DOHH2 (cell line): ENCODE data around the gene OXLD1.
"Not testable (repeated sequence)": the region's sequence is repeated elsewhere in the genome, so short reads cannot be mapped to it uniquely, and the experiment has no call there.

ENCODE experiments used
- H3F3A ChIP-seq: fragments of 200-600 bp; sonication (generic), shearing (Covaris generic); 2 replicates; pipeline ENCODE4 v1.6.0; 2016; ENCODE audit warnings: antibody characterized with exemption, mild to moderate bottlenecking; ENCODE audit not compliant: control insufficient read depth, insufficient read depth
- H3K27ac ChIP-seq: fragments of 200-600 bp; sonication (generic); 2 replicates; pipeline ENCODE4 v1.5.1; 2014; ENCODE audit warnings: low read depth, mild to moderate bottlenecking, low read length, moderate library complexity
- H3K27me3 ChIP-seq: fragments of 200-600 bp; sonication (generic); 2 replicates; pipeline ENCODE4 v1.6.1; 2014; ENCODE audit warnings: mild to moderate bottlenecking, low read length, mixed read lengths; ENCODE audit not compliant: control insufficient read depth
- H3K36me3 ChIP-seq: fragments of 200-600 bp; sonication (generic); 2 replicates; pipeline ENCODE4 v1.6.1; 2014; ENCODE audit warnings: mild to moderate bottlenecking, low read length, moderate library complexity, mixed read lengths; ENCODE audit not compliant: control insufficient read depth
- H3K4me1 ChIP-seq: fragments of 200-600 bp; sonication (generic); 2 replicates; pipeline ENCODE4 v1.6.1; 2014; ENCODE audit warnings: mild to moderate bottlenecking, low read length, mixed read lengths; ENCODE audit not compliant: control insufficient read depth
- H3K4me2 ChIP-seq: fragments of 200-600 bp; sonication (generic); 2 replicates; pipeline ENCODE4 v1.6.0; 2014; ENCODE audit warnings: mild to moderate bottlenecking, low read length, moderate library complexity
- H3K4me3 ChIP-seq: fragments of 200-600 bp; sonication (generic); 2 replicates; pipeline ENCODE4 v1.5.1; 2014; ENCODE audit warnings: mild to moderate bottlenecking, low read length, mixed read lengths
- H3K79me2 ChIP-seq: fragments of 200-600 bp; sonication (generic); 2 replicates; pipeline ENCODE4 v1.6.1; 2014; ENCODE audit warnings: mild to moderate bottlenecking, low read length, mixed read lengths; ENCODE audit not compliant: control insufficient read depth
- H3K9me2 ChIP-seq: fragments of 200-600 bp; sonication (generic); replicated peaks from 2 replicates; pipeline ENCODE4 v1.6.1; 2014; ENCODE audit warnings: mild to moderate bottlenecking, low read length, mixed read lengths; ENCODE audit not compliant: control insufficient read depth
- H3K9me3 ChIP-seq: fragments of 200-600 bp; sonication (generic); 2 replicates; pipeline ENCODE4 v1.6.1; 2014; ENCODE audit warnings: antibody characterized with exemption, low read length, mixed read lengths; ENCODE audit not compliant: control insufficient read depth, insufficient read depth
- H4K20me1 ChIP-seq: fragments of 200-600 bp; sonication (generic); 2 replicates; pipeline ENCODE4 v1.6.0; 2014; ENCODE audit warnings: low read depth, mild to moderate bottlenecking, antibody characterized with exemption, low read length, moderate library complexity; ENCODE audit not compliant: control insufficient read depth, insufficient read depth
- CTCF ChIP-seq: fragments of 200-600 bp; sonication (generic); IDR thresholded peaks from one replicate; pipeline ENCODE4 v1.5.1; 2014; ENCODE audit warnings: antibody characterized with exemption, mild to moderate bottlenecking, low read depth, low read length; ENCODE audit not compliant: poor library complexity, severe bottlenecking
- EZH2phosphoT487 ChIP-seq: fragments of 200-600 bp; sonication (generic); IDR thresholded peaks from 2 replicates; pipeline ENCODE4 v1.6.1; 2017; ENCODE audit warnings: borderline replicate concordance, mild to moderate bottlenecking, antibody characterized with exemption, low read length, moderate library complexity, mixed read lengths

The OXLD1 gene

GRCh38 chr17:81676906-81677305 is 10.5 kb upstream of the OXLD1 start:
- no peak overlapping the region for H3K27ac ChIP-seq
- H3K4me2 ChIP-seq: no peak overlapping the region
- no peaks in the 10 kb centered on the region for H3K27me3 ChIP-seq
- peaks cover 9% of the 10 kb centered on the region for H3F3A ChIP-seq
- TF ChIP-seq EZH2phosphoT487: no peak
- no peak for TF ChIP-seq CTCF
- H3K9me2 ChIP-seq: no peaks in the 10 kb centered on the region
- H3K4me1 ChIP-seq: no peaks in the 10 kb centered on the region
- H3K4me3 ChIP-seq: no peak overlapping the region
- 0 out of 2 replicates have a peak, but pooled peaks cover 3% of the 10 kb centered on the region for H4K20me1 ChIP-seq
- no peaks in the 10 kb centered on the region for H3K9me3 ChIP-seq
- peaks cover 6% of the 10 kb centered on the region for H3K79me2 ChIP-seq
- peaks cover 43% of the 10 kb centered on the region for H3K36me3 ChIP-seq

- not testable (repeated sequence) for H3K4me2 ChIP-seq, H3K9me3 ChIP-seq, H3K9me2 ChIP-seq, H3K27me3 ChIP-seq, H4K20me1 ChIP-seq, H3F3A ChIP-seq, H3K27ac ChIP-seq, H3K4me3 ChIP-seq, H3K4me1 ChIP-seq, H3K79me2 ChIP-seq
- TF ChIP-seq CTCF: peak; percentile 23
- peaks cover 47% of the 10 kb centered on the region for H3K36me3 ChIP-seq
These were observed 9.3 kb upstream of the OXLD1 start for GRCh38 chr17:81675515-81676221.

GRCh38 chr17:81673561-81674258 is 7.3 kb upstream of the OXLD1 start:
- Histone ChIP-seq H3K27me3 (no peaks in the 10 kb centered on the region), H3K4me1 (no peaks in the 10 kb centered on the region), H3K79me2 (peaks cover 23% of the 10 kb centered on the region), H3F3A (peaks cover 9% of the 10 kb centered on the region), H3K4me3 (no peak overlapping the region), H3K4me2 (no peak overlapping the region), H3K36me3 (peaks cover 67% of the 10 kb centered on the region), H3K9me2 (no peaks in the 10 kb centered on the region), H3K9me3 (no peaks in the 10 kb centered on the region), H3K27ac (no peak overlapping the region), H4K20me1 (0 out of 2 replicates have a peak, but pooled peaks cover 3% of the 10 kb centered on the region)
- TF ChIP-seq EZH2phosphoT487 (no peak), CTCF (no peak)
